Neuronal stem cell (in vitro differentiated cells): Measurements from ENCODE around the gene CD244.
"Not testable (repeated sequence)": the region's sequence is repeated elsewhere in the genome, so short reads cannot be mapped to it uniquely, and the experiment has no call there.

Experiments used
- DNase-seq: peaks from one replicate; pipeline ENCODE4 v3.0.0-alpha.2; 2013; ENCODE audit warnings: low spot score
- H2AFZ ChIP-seq: one replicate; pipeline ENCODE4 v1.6.1; 2013; ENCODE audit warnings: mild to moderate bottlenecking, low read length, inconsistent platforms
- H2AK5ac ChIP-seq: 2 replicates; pipeline ENCODE4 v1.6.1; 2013; ENCODE audit warnings: low read depth, mild to moderate bottlenecking, inconsistent platforms, low read length, moderate library complexity, mixed read lengths
- H2BK120ac ChIP-seq: 2 replicates; pipeline ENCODE4 v1.6.1; 2013; ENCODE audit warnings: low read depth, mild to moderate bottlenecking, inconsistent platforms, low read length, moderate library complexity, mixed read lengths
- H2BK12ac ChIP-seq: one replicate; pipeline ENCODE4 v1.6.1; 2013; ENCODE audit warnings: low read length, inconsistent platforms
- H2BK15ac ChIP-seq: 2 replicates; pipeline ENCODE4 v1.6.1; 2013; ENCODE audit warnings: mild to moderate bottlenecking, low read length, inconsistent platforms, mixed read lengths
- H2BK5ac ChIP-seq: one replicate; pipeline ENCODE4 v1.6.1; 2013; ENCODE audit warnings: inconsistent platforms, mild to moderate bottlenecking, low read length, moderate library complexity
- H3K14ac ChIP-seq: one replicate; pipeline ENCODE4 v1.6.1; 2013; ENCODE audit warnings: low read length, inconsistent platforms
- H3K18ac ChIP-seq: 2 replicates; pipeline ENCODE4 v1.6.1; 2013; ENCODE audit warnings: low read length, inconsistent platforms
- H3K23ac ChIP-seq: 2 replicates; pipeline ENCODE4 v1.6.1; 2013; ENCODE audit warnings: low read depth, mild to moderate bottlenecking, mixed read lengths, low read length, inconsistent platforms; ENCODE audit not compliant: poor library complexity
- H3K27ac ChIP-seq: replicated peaks from 3 replicates; pipeline ENCODE4 v1.5.1; 2013; ENCODE audit warnings: low read length, inconsistent platforms
- H3K27me3 ChIP-seq, 3 experiments: 2 replicates each; pipeline ENCODE4 v1.6.1; 2013; ENCODE audit warnings: low read length in 3 of 3, mild to moderate bottlenecking in 2 of 3, inconsistent platforms in 1 of 3, low read depth in 1 of 3, mixed read lengths in 1 of 3, moderate library complexity in 1 of 3; ENCODE audit not compliant: control insufficient read depth in 3 of 3, insufficient read depth in 3 of 3
- H3K36me3 ChIP-seq, 2 donors: replicated peaks in 1 of 2; 2 replicates each; pipeline ENCODE4 v1.6.1; 2013; ENCODE audit warnings: low read length in 2 of 2; ENCODE audit not compliant: control insufficient read depth in 2 of 2, insufficient read depth in 2 of 2
- H3K4ac ChIP-seq: 2 replicates; pipeline ENCODE4 v1.6.1; 2013; ENCODE audit warnings: inconsistent platforms, mild to moderate bottlenecking, low read length, moderate library complexity
- H3K4me1 ChIP-seq, 2 donors: 1 replicate in 1 of 2; 2 replicates in 1 of 2; pipeline ENCODE4 v1.6.1; 2013; ENCODE audit warnings: low read length in 2 of 2, low read depth in 1 of 2; ENCODE audit not compliant: control insufficient read depth in 2 of 2, insufficient read depth in 1 of 2
- H3K4me2 ChIP-seq: one replicate; pipeline ENCODE4 v1.6.1; 2013; ENCODE audit warnings: mild to moderate bottlenecking, low read length, inconsistent platforms; ENCODE audit not compliant: insufficient read depth, poor library complexity, severe bottlenecking
- H3K4me3 ChIP-seq, 2 donors: 2 replicates each; pipeline ENCODE4 v1.5.1; 2013; ENCODE audit warnings: low read length in 2 of 2, mild to moderate bottlenecking in 2 of 2, inconsistent platforms in 1 of 2, moderate library complexity in 1 of 2
- H3K79me1 ChIP-seq: one replicate; pipeline ENCODE4 v1.6.1; 2013; ENCODE audit warnings: low read depth, mild to moderate bottlenecking, inconsistent platforms, low read length, moderate library complexity
- H3K9ac ChIP-seq: one replicate; pipeline ENCODE4 v1.6.1; 2013; ENCODE audit warnings: mild to moderate bottlenecking, low read depth, low read length, inconsistent platforms; ENCODE audit not compliant: poor library complexity
- H3K9me3 ChIP-seq, 2 donors: replicated peaks in 1 of 2; 2 replicates each; pipeline versions ENCODE3 to v1.6.1; 2013; ENCODE audit warnings: low read length in 2 of 2, mild to moderate bottlenecking in 2 of 2, inconsistent platforms in 1 of 2, low read depth in 1 of 2, mixed read lengths in 1 of 2, moderate library complexity in 1 of 2; ENCODE audit not compliant: control insufficient read depth in 2 of 2, insufficient read depth in 1 of 2
- H4K8ac ChIP-seq: one replicate; pipeline ENCODE4 v1.6.1; 2013; ENCODE audit warnings: low read depth, mild to moderate bottlenecking, inconsistent platforms, low read length, moderate library complexity
- H4K91ac ChIP-seq: one replicate; pipeline ENCODE4 v1.6.1; 2013; ENCODE audit warnings: low read length, low read depth, mild to moderate bottlenecking, inconsistent platforms; ENCODE audit not compliant: poor library complexity
- WGBS, 2 donors: extraction: QIAGEN DNeasy Blood & Tissue Kit; methylation state at CpG; one replicate each; pipeline ENCODE4 v1.1.7; 2013; ENCODE audit warnings: missing lambda C conversion rate in 2 of 2, mixed read lengths in 1 of 2; ENCODE audit not compliant: insufficient read length in 2 of 2, insufficient replicate concordance in 1 of 2; ENCODE audit errors: extremely low coverage in 2 of 2; 5-methylcytosine and 5-hydroxymethylcytosine counted together

CD244 gene

DNA sequence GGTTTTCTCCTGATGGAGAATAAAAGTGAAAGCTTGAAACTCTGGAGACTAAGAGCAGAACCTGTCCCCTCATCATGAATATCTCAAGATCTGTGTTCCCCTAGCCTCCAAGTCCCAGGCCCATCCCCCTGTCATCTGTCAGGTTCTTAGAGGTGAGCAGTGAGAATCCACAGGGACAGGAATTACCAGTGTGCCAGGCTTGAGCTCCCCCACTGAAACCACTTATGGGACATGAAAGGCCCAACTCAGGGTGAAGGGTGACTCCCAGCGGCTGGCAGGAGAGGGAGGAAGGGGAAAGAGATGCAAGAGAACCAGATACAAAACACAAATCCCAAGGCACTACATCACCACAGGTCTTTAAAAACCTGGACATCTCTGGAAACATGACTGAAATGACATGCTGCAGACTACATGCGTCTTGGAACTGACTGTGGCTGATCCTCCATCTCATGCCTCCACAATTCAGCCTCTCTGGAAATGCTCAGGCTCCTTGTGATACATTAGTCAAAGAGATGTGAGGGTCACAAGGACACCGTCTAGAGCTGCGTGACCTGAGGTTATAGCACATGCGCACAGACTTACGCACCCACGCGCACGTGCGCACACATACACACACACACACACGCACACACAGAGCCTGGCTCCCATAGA, 73.5 kb downstream of the CD244 start:
- Histone ChIP-seq H2BK15ac (no peak overlapping the region), H3K4me3 (peak overlapping the region in 1 of 2 donors; percentile 18), H3K14ac (no peak overlapping the region), H3K4ac (no peak overlapping the region), H3K79me1 (no peaks in the 10 kb centered on the region), H3K36me3 (no peaks in the 10 kb centered on the region), H2AK5ac (no peak overlapping the region), H3K23ac (no peak overlapping the region), H4K91ac (no peak overlapping the region), H2BK120ac (no peak overlapping the region), H2BK12ac (no peak overlapping the region), H4K8ac (no peak overlapping the region), H2AFZ (no peak overlapping the region), H3K4me2 (no peak overlapping the region), H3K27ac (no peak overlapping the region), H3K27me3 (no peaks in the 10 kb centered on the region), H3K9me3 (peaks cover 0 to under 1% of the 10 kb centered on the region in 2 donors), H3K4me1 (no peaks in the 10 kb centered on the region), H3K9ac (no peak overlapping the region), H2BK5ac (no peak overlapping the region), H3K18ac (peak overlapping the region; percentile 9)
- WGBS, 2 donors, result no CpG with 5 or more reads among the region's 11 CpGs
- DNase-seq, result no peak

DNA sequence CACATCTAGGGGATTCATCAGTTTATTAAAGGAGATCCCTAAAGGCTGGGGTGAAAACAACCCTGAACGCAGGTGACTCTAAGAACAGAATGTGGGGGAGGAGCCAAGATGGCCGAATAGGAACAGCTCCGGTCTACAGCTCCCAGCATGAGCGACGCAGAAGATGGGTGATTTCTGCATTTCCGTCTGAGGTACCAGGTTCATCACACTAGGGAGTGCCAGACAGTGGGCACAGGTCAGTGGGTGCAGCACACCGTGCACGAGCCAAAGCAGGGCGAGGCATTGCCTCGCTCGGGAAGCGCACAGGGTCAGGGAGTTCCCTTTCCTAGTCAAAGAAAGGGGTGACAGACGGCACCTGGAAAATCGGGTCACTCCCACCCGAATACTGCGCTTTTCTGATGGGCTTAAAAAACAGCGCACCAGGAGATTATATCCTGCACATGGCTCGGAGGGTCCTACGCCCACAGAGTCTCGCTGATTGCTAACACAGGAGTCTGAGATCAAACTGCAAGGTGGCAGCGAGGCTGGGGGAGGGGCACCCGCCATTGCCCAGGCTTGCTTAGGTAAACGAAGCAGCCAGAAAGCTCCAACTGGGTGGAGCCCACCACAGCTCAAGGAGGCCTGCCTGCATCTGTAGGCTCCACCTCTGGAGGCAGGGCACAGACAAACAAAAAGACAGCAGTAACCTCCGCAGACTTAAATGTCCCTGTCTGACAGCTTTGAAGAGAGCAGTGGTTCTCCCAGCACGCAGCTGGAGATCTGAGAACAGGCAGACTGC, 79.5 kb downstream of the CD244 start:
- WGBS, 2 donors, result no CpG with 5 or more reads among the region's 25 CpGs
- not testable (repeated sequence) for H2BK120ac ChIP-seq, H2BK12ac ChIP-seq, H4K8ac ChIP-seq, H3K4me2 ChIP-seq, H2BK15ac ChIP-seq, H3K36me3 ChIP-seq, H3K27ac ChIP-seq, H3K79me1 ChIP-seq, H3K9me3 ChIP-seq, H3K23ac ChIP-seq, H4K91ac ChIP-seq, H2AK5ac ChIP-seq, H3K4ac ChIP-seq, H2AFZ ChIP-seq, H3K4me3 ChIP-seq, H3K4me1 ChIP-seq, H3K14ac ChIP-seq, H3K9ac ChIP-seq, H3K18ac ChIP-seq, H2BK5ac ChIP-seq, DNase-seq, H3K27me3 ChIP-seq

DNA sequence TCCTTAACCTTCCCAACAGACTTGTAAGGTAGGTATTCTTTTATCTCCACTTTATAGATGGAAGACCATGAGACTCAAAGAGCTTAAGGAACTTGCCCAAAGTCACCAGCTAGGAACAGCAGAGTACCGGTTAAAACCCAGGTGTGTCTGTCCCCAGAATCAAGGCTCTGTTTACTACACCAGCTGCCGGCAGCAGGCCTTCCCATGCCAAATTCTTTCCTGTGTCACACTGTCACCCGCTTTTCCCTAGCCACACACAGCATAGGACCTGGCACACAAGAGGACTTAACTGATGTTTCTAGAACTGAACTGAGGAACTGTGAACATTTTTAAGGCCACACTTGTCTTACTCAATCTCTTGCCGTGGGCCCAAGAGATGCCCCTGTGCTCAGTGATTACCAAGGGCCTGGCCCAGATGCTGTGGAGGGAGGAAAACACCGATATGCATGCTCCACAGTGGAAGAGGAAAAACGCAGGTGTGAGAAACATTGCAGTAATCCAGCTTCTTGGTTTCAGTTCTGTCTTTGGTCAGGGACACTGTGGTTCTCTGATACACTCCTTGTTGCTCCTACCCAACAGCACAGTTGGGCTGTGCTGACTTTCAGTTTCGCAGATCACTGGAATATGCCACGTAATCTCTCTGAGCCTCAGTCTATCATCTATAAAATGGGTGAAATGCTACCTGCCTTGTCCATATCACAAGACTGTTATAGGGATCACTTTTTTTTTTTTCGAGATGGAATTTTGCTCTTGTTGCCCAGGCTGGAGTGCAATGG, 80.6 kb downstream of the CD244 start:
- Histone ChIP-seq H3K36me3 (no peaks in the 10 kb centered on the region), H2BK5ac (no peak overlapping the region), H3K79me1 (no peaks in the 10 kb centered on the region), H3K18ac (no peak overlapping the region), H2AFZ (no peak overlapping the region), H3K23ac (no peak overlapping the region), H2AK5ac (no peak overlapping the region), H2BK15ac (no peak overlapping the region), H3K4ac (no peak overlapping the region), H3K27ac (no peak overlapping the region), H2BK12ac (no peak overlapping the region), H2BK120ac (no peak overlapping the region), H3K27me3 (no peaks in the 10 kb centered on the region), H3K9me3 (no peaks in the 10 kb centered on the region), H4K8ac (no peak overlapping the region), H3K4me3 (no peak overlapping the region), H3K4me2 (no peak overlapping the region), H3K14ac (no peak overlapping the region), H3K9ac (no peak overlapping the region), H4K91ac (no peak overlapping the region), H3K4me1 (peaks cover 0 to 1% of the 10 kb centered on the region in 2 donors)
- DNase-seq, result no peak
- no CpG with 5 or more reads among the region's 9 CpGs for WGBS, 2 donors
